HG02852 (cell line): ENCODE data around the gene HMOX2.

Experiments
- ATAC-seq: cut with Tn5 transposase; IDR thresholded peaks from one replicate; pipeline ENCODE4 v1.9.1; 2021; ENCODE audit warnings: mild to moderate bottlenecking, moderate library complexity; ENCODE audit not compliant: unreplicated experiment

HMOX2 gene

GRCh38 chr16:4500272-4500671 is 24.1 kb downstream of the HMOX2 start:
- no peak for ATAC-seq

DNA sequence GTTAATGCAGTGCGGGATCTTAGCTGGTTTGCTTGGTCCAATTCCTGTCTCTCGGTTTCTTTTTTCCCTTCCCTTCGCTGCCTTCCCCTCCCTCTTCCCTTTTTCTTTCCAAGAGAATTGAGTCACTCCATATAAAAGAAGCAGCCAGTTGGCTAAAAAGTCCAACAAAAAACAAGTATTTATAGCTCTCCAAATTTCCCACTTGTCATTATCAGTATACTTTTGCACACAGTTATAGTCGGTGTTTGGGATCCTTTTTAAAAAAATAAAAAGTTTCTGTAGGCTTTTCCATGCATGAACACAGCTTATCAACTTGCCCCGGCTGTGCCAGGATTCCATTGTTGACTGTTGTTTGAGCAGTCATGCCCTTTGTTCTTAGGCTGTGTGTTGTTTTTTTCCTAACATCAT is 24.9 kb downstream of the HMOX2 start:
- ATAC-seq: no peak

DNA sequence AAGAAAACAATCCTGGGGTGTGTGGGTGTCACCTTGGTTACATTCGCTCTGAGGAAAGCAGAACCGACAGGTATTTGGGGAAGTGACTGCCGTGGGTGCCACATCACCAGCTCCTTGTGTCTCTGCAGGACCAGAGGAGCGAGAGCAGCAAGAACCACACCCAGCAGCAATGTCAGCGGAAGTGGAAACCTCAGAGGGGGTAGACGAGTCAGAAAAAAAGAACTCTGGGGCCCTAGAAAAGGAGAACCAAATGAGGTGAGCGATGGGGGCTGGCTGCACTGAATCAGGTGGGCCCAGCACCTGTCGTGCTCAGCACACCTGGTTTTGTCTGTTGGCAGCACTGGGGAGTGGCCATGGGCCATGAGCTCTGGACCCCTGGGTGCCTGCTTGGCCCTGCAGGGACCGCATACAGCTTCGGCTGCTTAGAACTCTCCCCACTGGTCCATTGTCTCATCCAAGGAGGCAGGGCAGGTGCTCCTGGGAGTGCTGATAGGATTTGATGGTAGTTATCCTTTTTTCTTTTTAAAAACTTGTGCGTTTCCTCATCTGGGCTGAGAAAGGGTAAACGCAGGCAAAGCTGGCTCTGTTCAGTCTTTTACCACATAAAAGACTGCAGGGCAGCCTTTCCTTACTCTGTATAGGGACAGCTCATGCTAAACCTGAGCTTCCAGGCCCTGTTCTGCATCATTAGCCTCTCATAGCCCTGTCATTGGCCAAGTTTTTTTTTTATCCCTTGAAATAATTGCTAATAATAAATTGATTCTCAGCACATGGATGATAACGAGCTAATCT is 29.4 kb downstream of the HMOX2 start:
- ATAC-seq: peak; percentile 79

- no peak for ATAC-seq
These were observed 30.3 kb downstream of the HMOX2 start for GRCh38 chr16:4506450-4506849.

DNA sequence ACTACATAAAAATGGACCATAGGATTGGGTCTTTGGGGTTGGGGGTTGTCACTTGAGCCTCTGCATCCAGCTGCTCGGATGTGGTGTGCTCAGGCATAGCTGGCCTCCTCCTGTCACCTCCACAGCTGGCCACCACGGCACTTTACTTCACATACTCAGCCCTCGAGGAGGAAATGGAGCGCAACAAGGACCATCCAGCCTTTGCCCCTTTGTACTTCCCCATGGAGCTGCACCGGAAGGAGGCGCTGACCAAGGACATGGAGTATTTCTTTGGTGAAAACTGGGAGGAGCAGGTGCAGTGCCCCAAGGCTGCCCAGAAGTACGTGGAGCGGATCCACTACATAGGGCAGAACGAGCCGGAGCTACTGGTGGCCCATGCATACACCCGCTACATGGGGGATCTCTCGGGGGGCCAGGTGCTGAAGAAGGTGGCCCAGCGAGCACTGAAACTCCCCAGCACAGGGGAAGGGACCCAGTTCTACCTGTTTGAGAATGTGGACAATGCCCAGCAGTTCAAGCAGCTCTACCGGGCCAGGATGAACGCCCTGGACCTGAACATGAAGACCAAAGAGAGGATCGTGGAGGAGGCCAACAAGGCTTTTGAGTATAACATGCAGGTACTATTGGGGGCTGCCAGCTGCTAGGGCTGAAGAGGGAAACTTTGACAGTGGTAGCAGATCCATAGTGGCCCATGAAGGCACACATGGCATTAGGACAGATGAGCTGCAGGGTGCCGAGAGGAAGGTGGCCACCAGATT is 31.6 kb downstream of the HMOX2 start:
- ATAC-seq: no peak

DNA sequence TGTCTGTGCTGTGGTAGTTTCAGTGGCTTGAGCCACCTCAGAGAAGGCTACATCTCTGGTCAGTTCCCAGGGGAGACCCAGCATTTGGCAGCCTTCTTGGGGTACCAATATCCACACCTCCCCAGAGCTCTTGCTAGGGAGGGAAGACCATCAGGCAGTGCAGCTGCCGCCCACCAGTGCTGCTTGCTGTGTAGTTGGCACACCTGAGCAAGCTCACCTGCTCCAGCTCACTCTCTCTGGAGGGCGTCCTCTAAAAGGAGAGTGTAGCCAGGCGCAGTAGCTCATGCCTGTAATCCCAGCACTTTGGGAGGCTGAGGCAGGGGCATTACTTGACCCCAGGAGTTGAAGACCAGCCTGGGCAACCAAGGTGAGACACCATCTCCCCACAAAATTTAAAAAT is 32.6 kb downstream of the HMOX2 start:
- ATAC-seq: no peak

GRCh38 chr16:4509420-4509819 is 33.2 kb downstream of the HMOX2 start:
- ATAC-seq: no peak

DNA sequence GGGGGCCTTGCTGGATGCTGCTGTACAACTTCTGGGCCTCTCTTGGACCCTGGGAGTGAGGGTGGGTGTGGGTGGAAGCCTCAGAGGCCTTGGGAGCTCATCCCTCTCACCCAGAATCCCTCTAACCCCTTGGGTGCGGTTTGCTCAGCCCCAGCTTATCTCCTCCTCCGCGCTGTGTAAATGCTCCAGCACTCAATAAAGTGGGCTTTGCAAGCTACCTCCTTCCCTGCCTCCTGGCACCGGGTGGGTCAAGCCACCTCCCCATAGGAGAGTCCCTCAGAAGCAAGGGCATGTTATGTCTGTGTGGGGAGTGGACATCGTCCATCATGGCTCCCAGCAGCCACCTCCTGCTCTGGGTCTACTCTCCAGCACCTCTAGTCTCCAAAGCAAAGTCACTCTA is 33.9 kb downstream of the HMOX2 start:
- no peak for ATAC-seq

DNA sequence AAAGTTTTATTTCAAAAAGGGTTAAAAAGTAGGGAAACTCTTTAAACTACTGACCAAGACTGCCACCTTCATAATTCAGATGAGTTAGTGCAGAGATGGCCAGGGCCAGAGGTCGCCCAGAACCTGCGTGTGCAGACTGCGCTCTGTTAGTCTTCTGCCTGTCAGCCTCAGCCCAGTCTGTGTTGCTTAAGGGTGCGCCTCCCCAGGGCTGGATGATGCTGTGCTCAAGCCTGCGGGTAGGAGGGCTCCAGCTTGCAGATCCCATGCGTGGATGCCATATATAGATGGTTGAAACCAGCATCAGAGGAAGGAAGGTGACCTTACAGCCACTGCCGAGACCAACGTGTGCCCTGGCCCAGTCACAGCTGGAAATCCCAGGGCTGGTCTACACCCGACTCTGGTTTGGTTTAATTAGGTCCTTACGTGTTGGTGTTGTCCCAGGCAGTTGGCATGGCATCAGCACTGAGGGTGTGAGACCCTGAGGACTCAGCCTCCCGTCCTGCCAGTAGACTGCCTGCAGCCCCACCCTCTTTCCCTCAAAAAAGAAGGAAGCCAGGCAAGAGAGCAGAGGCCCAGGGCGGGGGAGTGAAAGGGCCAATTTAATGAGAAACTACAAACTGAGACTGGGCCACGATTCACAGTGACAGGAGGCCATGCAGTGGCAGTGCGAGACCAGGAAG is 34.7 kb downstream of the HMOX2 start:
- ATAC-seq: no peak

DNA sequence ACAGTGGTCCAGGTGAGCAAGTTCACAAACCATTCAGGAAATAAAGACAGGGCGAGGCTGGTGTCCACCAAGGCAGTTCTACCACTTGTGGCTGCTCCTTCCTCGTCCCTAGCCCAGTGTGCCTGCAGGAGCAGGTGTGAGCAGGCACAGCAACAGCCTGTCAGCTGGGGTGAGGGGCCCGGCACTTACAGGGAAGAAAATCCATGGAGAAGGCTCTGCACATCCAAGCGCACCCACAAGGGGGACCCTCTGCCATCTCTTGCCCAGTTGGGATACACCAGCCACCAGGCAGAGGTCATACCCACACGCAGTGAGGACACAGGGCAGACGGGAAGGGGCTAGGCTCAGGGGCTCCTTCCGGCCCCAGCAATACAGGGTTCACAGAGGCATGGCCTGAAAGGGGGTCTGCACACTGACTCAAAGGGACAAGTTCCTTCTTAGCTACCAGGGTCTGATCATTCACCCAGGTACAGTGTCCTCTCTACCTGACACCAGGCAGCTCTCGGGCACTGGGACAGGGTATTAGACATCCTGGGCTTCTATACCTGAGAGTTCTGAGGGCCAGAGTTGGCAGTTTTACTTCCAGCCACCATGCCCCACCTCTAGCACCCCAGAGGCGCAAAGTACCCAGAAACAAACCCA is 35.4 kb downstream of the HMOX2 start:
- no peak for ATAC-seq

- no peak for ATAC-seq
These were observed 36.3 kb downstream of the HMOX2 start for GRCh38 chr16:4512473-4512872.

DNA sequence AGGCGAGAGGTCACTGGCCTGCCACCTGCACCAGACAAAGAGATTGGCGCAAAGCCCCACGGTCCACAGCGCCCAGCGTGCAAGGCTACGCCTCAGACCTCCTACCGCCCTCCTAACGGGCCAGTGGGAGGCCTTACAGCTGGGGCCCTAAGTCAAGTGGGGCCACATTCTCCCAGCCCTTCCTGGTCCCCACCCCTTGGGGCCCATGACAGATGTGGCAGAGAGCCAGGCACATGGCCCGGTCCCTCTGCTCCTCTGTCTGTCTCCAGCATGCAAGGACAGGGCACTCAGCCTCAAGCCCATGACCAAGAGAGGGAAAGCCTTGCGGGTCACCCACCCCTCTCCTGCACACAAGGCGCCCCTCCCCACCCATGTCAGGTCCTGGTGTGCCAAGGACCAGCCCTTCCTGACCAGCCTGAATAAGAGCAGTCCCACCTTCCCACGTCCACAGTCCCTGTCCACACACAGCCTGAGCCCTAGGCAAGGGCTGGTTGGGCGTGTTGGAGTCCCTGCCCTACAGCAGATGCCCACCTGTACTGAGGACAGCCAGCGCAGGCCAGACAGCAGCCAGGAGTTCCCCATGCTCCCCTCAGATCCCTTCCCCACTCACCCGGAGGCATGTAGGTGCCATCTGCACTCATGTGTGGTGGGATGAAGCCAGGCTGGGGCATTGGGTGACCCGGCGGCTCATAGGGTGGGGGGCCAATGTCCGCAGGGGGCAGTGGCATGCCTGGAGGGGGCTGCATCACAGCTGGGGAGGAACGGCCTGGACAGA is 37.1 kb downstream of the HMOX2 start:
- no peak for ATAC-seq

DNA sequence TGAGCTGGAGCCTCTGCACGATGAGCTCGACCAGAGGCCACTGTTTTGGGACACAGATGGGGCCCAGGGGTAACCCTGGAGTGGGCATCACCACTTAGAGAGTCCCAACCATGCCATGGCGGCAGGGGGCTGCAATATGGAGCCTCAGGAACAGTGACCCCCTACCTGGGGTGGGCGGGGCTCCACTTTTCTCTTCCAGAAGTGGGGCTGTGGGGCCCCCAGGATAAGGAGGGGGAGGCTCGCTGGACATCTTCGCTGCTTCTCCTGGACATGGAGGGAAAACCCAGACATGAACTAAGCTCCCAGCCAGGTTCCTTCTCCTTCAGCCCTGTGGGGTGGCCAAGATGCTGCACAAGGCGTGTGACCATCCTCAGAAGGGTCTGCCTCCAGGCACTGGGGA is 37.7 kb downstream of the HMOX2 start:
- ATAC-seq: no peak

DNA sequence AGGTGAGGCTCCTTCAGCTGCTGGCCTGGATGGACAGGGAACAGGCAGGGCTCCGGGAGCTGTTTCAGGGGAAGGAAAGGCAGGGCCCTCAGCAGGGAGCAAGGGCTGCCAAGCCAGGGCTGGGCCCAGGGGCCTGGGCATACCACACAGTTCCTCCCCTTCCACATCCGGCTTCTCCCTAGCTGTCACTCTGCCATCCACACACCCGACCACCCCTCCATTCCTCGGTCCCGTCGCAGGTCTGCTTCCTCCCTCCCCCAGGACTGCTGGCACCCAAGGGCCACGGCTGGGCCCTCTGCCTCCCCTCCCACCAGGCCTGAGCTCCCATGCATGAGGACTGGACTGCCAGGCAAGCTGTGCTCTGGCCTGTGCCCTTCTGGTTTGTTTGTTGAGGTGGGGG is 38.4 kb downstream of the HMOX2 start:
- ATAC-seq: no peak

- ATAC-seq: peak; percentile 44
These were observed 39.5 kb downstream of the HMOX2 start for GRCh38 chr16:4515611-4516233.

- no peak for ATAC-seq
These were observed 41.8 kb downstream of the HMOX2 start for GRCh38 chr16:4517812-4518680.

DNA sequence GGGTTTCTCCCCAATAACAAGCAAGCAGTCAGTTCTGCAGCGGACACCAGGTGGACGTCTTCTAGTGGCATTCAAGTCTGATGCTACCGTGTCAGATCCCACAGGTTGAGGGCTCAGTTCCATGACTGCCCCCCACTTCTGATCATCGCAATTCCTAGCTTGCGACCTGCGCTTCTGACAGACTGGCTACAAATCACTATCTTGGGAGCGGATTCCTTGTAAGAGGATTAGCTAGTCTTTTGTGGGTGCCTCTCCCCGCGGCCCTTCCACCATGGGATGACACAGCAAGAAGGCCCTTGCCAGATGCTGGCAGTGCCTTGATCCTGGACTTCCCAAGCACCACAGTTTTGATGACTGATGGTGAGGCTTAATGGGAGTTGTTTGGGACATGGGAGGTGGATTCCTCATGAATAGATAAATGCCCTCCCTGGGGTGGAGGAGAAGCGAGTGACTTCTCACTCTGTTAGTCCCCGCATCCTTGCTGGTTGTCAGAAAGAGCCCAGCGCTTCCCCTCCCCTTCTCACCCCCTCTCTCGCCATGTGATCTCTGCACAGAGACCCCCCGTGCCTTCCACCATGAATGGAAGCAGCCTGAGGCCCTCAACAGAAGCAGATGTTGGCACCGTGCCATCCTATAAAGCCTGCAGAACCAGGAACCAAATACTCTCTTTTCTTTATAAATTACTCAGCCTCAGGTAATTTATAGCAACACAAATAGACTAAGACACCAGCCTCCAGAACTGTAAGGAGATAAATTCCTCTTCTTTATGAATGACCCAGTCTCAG is 43.3 kb downstream of the HMOX2 start:
- no peak for ATAC-seq

- no peak for ATAC-seq
These were observed 44.7 kb downstream of the HMOX2 start for GRCh38 chr16:4520913-4521312.
